Left forelimb (tissue), 1 donor: Measurements from ENCODE around the gene EFNA2.

Source experiments
- DNase-seq: peaks from one replicate; pipeline ENCODE4 v3.0.0-alpha.2; 2018; ENCODE audit warnings: low spot score

EFNA2 gene

DNA sequence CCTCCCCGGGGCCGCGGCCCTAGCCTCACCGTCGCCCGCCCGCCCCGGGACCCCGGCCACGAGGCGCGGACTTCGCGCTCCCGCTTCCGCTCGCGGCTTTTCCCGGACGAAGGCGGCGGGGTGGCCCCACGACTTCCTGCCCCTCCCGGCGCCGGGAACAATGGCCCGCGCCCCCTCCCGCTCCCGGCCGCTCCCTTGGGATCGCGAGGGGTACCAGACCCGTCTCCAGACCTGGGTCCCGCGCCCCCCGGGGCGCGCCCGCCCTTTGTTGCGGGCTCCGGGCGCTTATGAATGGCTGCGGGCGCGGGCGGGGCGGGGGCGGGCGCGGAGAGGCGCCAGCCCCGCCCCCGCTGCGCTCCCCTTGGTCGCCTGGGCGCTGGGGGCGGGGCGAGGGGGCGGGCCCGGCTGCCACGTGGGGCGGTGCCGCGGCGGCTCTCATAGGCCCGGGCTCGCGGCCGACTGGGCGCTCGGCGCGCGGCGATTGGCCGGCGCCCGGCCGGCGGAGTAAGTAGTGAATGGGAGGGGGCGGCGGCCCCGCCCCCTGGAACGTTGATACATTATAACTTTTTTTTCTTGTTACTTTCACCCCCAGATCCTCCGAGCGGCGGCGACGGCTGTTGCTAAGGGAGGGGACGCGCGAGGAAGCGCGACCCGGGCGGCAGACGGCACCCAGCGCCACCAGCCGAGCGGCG lies 36.2 kb upstream of the EFNA2 start:
- DNase-seq = peak; percentile 97

DNA sequence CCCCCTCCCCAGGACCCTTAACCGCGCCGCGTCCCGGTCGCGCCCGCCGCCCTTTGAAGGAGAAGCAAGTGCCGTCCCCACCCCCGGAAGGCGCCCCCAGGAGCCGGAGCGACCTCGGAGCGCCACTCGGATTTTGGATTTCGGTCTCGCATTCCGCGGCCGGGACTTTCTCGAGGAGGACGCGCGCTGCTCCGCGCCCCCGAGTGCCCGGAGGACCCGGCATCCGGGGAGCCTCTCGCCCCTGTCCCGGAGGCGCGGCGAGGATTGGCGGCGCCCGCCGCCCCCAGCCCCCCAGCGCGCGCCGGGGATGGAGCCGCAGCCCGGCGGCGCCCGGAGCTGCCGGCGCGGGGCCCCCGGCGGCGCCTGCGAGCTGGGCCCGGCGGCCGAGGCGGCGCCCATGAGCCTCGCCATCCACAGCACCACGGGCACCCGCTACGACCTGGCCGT lies 35.7 kb upstream of the EFNA2 start:
- DNase-seq = no peak

DNA sequence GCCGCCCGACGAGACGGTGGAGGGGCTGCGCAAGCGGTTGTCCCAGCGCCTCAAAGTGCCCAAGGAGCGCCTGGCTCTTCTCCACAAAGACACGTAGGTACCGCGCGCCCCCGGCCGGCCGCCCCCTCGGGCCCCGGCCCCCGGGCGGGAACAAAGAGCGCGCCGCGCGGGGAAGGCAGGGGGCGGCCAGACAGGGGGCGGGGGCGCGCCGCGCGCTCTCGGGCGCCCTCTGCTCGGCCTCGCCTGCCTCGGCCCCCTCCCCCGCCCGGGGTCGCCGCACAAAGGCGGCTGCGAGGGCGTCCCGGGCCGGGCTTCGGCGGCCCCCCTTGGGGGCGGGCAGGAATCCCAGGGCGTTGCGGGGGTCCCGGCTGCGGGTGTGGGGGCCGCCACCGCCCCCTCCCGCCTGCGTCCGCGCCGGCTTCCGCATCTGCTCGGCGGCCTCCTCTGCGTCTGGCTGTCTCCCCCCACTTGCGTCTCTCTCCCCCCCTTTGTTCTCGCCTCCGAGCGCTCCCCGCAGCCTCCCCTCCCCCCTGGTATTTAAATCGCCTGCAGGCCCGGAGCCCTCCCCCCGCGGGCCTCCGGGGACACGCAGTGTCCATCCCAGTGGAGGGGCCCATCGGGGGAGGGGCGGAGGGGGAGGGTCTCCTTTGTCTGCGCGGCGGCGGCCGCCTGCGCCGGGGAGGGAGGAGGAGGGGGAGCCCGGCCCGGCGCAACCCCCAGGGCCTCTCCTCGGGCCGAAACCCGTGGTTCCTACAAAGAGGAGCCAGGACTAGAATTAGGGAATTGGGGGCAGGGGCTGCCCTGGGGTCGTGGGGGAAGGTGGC lies 35.0 kb upstream of the EFNA2 start:
- no peak for DNase-seq

DNA sequence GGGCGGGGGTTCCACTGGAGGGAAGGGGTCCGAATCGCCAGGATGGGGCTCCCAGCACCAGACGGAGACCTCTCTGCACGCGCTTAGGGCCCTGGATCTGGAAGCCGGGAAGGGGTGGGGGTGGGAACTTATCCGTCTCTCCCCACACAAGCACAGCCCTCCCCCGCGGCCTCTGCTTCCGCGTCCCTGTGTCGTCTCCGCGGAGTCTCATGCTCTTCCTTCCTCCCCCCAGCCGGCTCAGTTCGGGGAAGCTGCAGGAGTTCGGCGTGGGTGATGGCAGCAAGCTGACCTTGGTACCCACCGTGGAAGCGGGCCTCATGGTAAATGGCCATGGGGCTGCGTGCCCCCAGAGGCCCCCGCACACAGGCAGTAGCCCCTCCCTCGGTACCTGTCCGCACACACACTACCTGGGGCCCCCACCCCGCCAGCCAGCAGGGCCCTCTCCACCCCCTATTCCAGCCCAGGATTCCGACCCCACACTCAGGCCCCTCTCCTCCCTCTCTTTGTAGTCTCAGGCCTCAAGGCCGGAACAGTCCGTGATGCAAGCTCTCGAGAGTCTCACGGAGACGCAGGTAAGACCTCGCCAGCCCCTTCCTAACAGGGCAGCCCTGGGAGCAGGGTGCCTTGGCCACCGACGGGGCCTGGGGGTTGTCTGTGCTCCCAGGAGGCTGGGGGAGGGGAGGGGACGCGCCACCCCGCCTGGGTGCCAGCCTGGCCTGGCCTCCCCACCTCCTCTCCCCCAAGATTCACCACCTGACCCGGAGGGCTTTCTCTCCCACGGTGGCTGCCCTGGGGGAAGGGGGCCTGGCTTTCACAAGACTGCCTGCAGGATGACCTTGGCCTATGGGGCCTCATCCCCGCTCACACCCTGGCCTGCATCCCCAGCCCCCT lies 34.1 kb upstream of the EFNA2 start:
- no peak for DNase-seq

DNA sequence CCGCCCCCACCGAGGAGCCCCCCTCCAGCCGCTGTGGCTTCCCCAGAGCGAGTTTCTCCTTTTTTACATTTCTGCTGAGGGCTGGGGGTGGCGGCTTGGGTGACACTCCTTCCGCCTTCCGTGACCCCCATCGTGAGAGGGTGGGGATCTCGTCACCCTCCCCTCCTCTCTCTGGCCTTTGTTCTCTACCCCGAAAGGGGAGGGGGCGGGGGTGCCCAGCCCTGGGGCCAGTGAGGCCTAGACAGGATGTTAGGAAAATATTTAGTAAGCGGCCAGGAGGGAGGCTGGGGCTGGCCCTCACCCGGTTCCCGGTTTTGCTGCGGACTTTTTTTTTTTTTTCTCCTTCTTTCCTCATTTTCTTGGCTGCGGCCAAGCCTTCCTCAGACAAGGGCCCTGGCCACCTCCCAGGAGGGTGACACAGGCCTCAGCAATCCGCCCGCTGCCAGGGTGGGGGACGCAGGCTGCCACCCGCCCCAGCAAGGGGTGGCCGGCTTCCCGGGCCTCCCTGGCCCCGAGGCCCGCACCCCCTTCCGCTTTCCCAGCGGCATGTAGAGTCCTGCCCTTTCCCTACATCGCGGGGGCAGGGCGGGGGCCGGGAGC lies 33.4 kb upstream of the EFNA2 start:
- DNase-seq = no peak

DNA sequence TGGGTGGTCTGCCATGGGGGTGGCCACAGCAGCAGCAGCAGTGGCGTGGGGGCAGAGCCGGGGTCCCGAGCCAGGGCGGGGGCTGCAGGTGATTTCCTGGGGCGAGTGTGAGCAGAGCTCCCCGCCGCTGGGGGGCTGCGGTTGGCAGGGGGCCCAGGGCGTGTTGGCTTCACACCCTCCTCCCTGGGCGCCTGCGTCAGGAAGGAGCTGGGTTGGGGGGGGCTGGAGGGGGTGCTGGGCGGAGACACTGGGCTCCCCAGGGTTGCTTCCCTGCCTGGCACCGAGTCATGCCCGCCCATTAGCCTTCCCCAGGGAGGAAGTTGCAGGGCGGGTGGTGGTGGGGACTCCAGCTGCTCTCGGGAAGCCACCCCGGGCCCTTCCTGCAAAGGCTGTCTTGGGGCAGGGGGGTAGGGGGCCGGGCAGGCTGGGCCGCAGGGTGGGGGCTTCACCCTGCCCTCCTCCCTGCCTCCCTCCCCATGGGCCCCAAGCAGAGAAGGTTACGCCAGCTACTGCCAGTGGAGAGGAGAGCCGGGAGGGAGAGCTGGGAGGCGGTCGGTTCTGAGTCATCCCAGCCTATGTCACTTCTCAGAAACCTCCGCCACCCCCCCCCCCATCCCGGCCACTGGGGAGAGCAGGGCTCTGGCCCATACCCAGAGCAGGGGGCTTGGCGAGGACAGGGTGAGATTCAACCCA lies 32.7 kb upstream of the EFNA2 start:
- no peak for DNase-seq

DNA sequence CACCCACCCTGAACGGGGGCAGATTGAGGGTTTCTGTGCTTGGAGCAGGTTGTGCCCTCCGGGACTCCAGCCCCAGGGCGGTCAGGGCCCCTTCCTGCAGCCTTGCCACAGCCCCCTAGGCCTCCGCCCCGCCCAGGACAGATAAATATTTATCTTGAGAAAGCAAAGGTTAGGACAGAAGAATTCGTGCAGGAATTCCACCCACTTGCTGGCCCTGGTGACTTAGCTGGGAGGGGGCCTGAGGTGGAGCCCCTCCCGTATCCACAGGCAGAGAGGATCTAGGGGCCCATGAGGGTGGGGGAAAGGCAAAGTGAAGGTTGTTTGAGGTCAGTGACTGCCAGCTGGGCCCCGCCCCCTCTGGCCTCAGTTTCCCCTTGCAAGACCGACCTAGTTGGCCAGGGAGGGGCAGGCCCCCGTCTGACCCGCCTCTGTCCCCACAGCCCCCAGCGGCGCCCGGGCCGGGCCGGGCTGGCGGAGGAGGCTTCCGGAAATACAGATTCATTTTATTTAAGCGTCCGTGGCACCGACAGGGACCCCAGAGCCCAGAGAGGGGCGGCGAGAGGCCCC lies 32.1 kb upstream of the EFNA2 start:
- DNase-seq = no peak

DNA sequence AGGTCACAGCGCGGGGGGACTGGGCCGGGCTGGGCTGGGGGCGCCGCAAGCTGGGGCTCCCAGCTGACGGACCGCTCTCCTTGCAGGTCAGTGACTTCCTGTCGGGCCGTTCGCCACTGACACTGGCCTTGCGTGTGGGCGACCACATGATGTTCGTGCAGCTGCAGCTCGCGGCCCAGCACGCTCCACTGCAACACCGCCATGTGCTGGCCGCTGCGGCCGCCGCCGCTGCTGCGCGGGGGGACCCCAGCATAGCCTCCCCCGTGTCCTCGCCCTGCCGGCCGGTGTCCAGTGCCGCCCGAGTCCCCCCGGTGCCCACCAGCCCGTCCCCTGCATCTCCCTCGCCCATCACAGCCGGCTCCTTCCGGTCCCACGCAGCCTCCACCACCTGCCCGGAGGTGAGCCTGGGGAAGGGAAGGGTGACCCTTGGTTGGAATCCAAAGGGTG lies 31.6 kb upstream of the EFNA2 start:
- DNase-seq = no peak

DNA sequence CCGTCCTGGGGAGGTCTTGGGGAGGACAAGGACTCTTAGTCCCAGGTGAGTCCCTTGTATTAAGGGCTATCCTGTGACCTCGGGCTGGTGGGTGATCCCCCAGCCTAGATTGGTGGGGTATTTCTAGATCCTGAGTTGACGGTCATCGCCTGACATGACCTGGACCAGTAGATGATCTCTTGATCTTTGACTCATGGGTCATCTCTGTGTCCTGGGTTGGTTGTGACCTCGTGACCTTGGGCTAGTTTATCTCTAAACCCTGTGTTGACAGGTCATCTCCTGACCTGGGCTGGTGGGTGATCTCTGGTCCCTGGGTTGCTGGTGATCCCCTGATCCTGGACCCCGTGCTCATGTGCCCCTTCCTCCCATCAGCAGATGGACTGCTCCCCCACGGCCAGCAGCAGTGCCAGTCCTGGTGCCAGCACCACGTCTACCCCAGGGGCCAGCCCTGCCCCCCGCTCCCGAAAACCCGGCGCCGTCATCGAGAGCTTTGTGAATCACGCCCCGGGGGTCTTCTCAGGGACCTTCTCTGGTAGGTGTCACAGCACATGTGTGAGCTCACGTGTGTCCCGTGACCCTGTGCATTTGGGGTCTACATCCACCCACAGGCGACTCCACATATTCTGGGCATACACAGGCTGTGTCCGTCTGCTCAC lies 31.0 kb upstream of the EFNA2 start:
- DNase-seq = no peak

DNA sequence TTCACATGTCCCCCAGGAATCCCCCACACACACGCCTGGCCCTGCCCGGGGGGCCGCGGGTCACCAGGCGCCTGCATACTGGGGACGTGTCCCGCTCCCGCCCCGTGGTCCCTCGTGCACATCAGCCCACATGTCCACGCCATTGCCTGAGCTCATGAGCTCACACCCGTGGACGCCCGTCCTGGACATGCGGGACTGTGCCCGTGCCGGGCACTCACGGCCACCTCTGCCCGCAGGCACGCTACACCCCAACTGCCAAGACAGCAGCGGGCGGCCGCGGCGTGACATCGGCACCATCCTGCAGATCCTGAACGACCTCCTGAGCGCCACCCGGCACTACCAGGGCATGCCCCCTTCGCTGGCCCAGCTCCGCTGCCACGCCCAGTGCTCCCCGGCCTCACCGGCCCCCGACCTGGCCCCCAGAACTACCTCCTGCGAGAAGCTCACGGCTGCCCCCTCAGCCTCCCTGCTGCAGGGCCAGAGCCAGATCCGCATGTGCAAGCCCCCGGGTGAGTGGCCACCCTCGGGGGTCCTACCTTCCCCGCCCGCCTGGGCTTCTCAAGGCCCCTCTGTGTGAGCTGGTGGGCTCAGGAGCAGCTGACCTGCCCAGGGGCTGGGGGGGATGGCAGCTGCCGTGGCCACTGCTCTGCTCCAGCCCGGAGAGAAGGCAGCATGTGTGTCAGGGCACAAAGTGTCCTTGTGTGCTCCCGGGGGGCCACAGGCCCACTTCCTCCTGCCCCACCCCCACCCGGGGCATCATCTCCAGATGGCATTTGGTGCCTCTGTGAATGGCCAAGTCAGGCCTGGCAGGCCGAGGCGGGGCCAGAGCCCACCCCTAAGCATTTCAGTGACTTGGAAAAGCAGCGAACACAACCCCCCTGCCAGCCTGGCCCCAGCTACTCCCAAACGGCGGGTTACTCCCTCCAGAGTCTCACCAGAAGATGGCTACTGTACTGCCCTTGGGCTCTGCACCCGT lies 30.2 kb upstream of the EFNA2 start:
- DNase-seq = no peak

DNA sequence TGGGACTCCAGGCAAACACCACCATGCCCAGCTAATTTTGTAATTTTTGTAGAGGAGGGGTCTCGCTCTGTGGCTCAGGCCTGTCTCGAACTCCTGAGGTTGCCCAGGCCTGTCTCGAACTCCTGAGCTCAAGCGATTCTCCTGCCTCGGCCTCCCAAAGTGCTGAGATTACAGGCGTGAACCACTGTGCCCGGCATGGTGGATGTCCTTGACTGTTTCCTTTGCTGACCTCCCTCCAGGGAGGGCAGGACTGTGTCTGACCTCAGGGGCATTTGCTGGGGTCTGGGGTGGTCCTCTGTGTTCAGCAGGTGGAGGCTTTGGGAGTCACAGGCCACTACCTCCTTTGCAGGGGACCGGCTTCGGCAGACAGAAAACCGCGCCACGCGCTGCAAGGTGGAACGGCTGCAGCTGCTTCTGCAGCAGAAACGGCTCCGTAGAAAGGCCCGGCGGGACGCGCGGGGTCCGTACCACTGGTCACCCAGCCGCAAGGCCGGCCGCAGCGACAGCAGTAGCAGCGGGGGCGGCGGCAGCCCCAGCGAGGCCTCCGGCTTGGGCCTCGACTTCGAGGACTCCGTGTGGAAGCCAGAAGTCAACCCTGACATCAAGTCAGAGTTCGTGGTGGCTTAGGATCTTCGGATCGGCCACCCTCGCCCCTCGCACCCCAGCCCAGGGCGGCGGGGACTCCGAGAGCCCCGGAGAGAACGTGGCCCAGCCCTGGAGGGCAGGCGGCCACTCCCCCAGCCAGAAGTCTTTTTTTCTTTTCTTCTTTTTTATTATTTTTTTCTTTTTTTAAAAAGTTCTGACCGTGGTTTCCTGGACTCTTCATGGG lies 28.8 kb upstream of the EFNA2 start:
- no peak for DNase-seq

DNA sequence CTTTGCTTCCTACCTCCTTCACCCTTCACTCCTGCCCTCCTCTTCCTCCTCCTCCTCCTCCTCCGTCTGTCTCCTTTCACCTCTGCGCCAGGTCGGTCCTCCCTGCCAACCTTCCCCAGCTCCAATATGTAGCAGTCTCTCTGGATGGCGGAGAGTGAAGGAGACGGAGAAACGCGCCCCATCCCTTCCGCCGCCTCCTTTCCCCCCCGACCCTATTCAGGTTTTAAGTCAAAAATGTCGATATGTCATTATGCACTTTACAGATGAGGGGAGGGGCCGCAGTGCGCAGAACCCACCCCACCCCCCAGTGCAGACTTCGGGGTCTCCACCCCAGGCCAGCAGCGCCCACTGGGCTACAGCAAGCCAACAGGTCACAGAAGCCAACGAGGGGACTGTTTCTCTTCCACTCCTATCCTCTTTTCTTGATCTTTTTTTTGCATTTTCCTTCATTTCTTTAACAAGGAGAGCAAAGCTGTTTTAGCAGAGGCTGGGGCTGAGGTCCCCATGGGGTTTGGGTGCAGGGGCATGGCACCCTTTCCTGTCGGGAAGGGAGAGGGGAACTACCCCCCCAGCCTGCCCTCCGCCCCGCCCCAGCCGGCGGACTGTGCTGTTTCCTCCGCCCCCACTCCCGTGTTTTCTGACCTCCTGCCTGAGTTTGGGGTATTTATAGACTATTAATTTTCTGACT lies 28.1 kb upstream of the EFNA2 start:
- DNase-seq = no peak

DNA sequence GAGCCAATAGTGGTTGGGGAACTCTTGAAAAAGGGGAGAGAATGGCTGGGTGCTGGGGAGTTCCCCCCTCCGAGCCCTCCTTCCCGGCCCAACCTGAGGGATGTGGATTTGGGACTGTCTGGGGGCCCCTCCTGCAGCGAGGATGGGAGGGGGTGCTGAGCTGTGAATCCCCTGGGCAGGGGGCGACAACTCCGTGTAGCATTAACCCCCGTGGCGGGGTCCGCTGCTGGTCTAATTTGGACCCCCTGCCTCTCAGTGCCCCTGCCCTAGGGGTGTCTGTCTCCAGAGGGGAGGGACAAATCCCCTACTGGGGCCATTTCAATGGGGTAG lies 27.5 kb upstream of the EFNA2 start:
- DNase-seq = no peak

DNA sequence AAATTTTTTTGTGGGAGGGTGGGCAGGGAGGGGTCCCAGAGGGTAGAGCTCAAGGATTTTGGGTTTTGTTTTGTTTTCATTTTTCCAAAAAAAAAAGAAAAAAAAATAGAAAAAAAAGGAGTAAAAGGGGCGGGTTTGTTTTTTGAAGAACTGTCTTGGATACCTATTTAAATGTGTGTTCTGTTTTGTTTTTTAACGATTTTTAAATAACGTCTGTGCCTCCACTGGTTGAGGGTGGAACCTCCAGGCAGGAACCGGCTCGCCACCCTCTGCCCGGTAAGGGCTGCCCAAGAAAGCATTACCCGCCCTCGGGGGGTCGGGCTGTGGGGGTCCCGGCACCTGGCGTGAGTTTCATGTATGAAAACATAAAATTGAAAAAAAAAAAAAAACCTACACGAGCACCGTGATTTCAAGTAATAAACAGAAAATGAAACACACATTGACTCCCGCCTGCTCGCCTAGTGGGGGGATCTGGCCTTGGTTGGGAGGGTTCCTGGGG lies 26.9 kb upstream of the EFNA2 start:
- DNase-seq = no peak

DNA sequence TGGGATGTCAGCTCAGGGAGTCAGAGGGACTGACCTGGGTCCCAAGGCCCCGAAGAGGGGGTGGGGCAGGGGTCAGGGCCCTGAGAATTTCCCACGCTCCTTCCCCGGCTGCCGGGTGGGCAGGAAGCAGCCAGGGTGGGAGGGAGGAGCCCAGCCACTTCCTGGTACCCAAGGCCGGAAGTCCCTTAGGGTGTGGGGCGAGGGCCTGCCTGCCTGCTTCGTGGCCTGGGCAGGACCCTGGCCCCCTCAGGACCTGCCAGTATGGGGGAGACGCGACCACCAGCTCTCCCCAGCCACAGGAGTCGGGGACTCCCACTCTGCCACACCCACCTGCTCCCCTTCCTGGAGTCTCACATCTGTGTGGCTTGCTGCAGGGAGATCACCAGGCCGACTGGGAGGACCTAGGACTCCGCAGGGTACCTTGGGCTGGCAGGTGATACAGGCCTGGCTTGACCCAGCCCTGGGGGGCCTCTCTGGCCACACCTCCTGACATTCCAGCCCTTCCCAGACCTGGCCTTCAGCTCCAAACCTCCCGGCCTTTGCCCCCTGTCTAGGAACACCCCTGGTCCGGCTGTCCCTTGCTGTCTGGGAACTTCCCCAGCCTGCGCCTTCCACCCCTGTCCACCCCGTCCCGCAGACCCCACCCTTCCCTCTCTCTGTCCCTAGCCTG lies 26.3 kb upstream of the EFNA2 start:
- DNase-seq = no peak

DNA sequence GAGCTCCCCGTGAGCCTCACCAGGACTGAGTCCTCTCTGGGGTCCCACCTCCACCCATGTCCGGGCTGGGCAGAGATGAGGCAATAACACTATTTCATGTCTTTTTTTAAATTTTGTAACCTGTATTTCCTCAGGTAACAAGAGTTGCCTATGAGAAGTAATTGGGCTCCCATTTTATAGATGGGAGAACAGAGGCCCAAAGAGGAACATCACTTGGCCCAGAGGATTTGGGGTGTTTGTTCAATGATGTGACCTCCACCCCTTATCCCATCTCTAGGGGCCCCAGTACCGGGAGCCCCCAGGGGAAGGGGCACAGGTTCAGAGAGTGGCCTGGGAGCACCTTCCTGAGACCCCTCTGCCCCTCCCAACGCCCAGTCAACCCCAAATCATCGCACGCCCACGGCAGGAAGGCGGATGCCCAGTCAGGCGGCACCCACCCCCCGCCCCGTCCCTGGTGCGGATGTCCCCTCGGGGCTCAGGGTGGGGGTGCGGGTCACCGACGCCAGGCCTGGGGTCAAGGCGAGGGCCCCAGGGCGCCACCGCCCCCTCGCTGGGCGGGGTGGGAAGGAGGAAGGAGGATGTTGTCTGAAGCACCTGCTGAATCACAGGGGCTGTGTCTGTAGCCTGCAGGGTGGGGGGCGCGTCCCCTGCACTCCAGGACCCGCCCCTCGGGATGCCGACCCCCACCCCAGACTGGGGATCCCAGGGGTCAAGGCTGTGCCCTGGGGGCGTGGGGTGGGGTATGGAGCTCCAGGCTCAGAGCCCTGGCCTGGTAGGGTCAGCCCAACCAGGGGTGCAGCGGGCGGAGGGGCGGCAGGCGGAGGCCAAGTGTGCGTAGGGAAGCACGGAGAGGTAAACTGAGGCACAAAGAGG lies 25.6 kb upstream of the EFNA2 start:
- no peak for DNase-seq
